Measurements from ENCODE around the gene NXPE3.

DNA sequence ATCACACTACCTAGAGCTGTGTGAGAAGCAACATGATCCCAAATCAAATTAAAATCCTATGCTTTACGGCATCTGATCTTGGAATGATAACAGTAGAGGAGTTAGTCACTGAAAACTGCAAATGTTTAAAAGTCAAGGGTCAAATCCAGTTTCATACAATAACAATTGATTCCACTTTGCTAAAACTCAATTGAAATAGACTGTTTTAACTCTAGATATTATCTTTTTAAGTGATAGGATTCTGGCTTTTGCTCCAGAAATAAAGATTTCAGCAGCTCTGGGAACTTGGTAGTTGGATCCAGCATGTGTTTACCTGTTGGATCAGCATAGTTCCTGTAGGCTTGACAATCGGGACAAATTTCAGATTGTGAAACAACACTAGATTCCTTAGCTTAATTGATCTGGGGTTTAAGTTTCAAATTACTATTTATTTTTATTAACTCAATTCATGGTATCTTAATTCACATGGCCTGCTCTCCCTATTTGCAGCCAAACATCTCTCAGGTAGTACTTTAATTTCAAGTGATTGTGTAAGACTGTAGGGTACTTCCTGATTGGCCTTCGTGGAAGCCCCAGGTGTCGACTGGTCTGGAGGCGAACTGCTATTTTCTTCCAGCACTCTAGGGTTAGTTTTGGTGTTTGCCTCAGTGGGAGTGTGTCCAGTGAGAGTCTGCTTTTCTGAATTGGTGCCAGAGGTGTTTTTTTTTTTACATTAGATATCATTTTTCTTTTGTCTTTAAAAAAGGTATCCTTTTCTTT lies 86.9 kb downstream of the NXPE3 start:
- TF ChIP-seq, protein P1, sequence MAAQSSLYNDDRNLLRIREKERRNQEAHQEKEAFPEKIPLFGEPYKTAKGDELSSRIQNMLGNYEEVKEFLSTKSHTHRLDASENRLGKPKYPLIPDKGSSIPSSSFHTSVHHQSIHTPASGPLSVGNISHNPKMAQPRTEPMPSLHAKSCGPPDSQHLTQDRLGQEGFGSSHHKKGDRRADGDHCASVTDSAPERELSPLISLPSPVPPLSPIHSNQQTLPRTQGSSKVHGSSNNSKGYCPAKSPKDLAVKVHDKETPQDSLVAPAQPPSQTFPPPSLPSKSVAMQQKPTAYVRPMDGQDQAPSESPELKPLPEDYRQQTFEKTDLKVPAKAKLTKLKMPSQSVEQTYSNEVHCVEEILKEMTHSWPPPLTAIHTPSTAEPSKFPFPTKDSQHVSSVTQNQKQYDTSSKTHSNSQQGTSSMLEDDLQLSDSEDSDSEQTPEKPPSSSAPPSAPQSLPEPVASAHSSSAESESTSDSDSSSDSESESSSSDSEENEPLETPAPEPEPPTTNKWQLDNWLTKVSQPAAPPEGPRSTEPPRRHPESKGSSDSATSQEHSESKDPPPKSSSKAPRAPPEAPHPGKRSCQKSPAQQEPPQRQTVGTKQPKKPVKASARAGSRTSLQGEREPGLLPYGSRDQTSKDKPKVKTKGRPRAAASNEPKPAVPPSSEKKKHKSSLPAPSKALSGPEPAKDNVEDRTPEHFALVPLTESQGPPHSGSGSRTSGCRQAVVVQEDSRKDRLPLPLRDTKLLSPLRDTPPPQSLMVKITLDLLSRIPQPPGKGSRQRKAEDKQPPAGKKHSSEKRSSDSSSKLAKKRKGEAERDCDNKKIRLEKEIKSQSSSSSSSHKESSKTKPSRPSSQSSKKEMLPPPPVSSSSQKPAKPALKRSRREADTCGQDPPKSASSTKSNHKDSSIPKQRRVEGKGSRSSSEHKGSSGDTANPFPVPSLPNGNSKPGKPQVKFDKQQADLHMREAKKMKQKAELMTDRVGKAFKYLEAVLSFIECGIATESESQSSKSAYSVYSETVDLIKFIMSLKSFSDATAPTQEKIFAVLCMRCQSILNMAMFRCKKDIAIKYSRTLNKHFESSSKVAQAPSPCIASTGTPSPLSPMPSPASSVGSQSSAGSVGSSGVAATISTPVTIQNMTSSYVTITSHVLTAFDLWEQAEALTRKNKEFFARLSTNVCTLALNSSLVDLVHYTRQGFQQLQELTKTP (IDR thresholded peaks at IDR 0.05; ENCODE audit: low read depth in 1 of 2, partially characterized antibody in 2 of 2) = no peak
- TF ChIP-seq NFYB (IDR thresholded peaks at IDR 0.05; ENCODE audit: extremely low read depth, insufficient read length) (no peak), TCF7 (IDR thresholded peaks at IDR 0.05; ENCODE audit: borderline replicate concordance) (no peak), CEBPB (tag; IDR thresholded peaks at IDR 0.05) (peak; percentile 46), TAF1 (IDR thresholded peaks at IDR 0.05; ENCODE audit: control insufficient read depth, extremely low read depth, insufficient read depth, low read length, severe bottlenecking) (no peak), POLR2AphosphoS5 (IDR thresholded peaks at IDR 0.05; ENCODE audit: control insufficient read depth, insufficient read depth, low read depth, low read length) (no peak)
- TF ChIP-seq, protein P2, sequence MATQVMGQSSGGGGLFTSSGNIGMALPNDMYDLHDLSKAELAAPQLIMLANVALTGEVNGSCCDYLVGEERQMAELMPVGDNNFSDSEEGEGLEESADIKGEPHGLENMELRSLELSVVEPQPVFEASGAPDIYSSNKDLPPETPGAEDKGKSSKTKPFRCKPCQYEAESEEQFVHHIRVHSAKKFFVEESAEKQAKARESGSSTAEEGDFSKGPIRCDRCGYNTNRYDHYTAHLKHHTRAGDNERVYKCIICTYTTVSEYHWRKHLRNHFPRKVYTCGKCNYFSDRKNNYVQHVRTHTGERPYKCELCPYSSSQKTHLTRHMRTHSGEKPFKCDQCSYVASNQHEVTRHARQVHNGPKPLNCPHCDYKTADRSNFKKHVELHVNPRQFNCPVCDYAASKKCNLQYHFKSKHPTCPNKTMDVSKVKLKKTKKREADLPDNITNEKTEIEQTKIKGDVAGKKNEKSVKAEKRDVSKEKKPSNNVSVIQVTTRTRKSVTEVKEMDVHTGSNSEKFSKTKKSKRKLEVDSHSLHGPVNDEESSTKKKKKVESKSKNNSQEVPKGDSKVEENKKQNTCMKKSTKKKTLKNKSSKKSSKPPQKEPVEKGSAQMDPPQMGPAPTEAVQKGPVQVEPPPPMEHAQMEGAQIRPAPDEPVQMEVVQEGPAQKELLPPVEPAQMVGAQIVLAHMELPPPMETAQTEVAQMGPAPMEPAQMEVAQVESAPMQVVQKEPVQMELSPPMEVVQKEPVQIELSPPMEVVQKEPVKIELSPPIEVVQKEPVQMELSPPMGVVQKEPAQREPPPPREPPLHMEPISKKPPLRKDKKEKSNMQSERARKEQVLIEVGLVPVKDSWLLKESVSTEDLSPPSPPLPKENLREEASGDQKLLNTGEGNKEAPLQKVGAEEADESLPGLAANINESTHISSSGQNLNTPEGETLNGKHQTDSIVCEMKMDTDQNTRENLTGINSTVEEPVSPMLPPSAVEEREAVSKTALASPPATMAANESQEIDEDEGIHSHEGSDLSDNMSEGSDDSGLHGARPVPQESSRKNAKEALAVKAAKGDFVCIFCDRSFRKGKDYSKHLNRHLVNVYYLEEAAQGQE (IDR thresholded peaks at IDR 0.05; ENCODE audit: borderline replicate concordance) = no peak
- TF ChIP-seq, protein P2 (CRISPR knock-in tag; IDR thresholded peaks at IDR 0.05; ENCODE audit: low read depth) = no peak
- TF ChIP-seq, protein P3, sequence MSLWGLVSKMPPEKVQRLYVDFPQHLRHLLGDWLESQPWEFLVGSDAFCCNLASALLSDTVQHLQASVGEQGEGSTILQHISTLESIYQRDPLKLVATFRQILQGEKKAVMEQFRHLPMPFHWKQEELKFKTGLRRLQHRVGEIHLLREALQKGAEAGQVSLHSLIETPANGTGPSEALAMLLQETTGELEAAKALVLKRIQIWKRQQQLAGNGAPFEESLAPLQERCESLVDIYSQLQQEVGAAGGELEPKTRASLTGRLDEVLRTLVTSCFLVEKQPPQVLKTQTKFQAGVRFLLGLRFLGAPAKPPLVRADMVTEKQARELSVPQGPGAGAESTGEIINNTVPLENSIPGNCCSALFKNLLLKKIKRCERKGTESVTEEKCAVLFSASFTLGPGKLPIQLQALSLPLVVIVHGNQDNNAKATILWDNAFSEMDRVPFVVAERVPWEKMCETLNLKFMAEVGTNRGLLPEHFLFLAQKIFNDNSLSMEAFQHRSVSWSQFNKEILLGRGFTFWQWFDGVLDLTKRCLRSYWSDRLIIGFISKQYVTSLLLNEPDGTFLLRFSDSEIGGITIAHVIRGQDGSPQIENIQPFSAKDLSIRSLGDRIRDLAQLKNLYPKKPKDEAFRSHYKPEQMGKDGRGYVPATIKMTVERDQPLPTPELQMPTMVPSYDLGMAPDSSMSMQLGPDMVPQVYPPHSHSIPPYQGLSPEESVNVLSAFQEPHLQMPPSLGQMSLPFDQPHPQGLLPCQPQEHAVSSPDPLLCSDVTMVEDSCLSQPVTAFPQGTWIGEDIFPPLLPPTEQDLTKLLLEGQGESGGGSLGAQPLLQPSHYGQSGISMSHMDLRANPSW (CRISPR knock-in tag; IDR thresholded peaks at IDR 0.05) = no peak
- TF ChIP-seq, protein P4, sequence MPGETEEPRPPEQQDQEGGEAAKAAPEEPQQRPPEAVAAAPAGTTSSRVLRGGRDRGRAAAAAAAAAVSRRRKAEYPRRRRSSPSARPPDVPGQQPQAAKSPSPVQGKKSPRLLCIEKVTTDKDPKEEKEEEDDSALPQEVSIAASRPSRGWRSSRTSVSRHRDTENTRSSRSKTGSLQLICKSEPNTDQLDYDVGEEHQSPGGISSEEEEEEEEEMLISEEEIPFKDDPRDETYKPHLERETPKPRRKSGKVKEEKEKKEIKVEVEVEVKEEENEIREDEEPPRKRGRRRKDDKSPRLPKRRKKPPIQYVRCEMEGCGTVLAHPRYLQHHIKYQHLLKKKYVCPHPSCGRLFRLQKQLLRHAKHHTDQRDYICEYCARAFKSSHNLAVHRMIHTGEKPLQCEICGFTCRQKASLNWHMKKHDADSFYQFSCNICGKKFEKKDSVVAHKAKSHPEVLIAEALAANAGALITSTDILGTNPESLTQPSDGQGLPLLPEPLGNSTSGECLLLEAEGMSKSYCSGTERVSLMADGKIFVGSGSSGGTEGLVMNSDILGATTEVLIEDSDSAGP (CRISPR knock-in tag; IDR thresholded peaks at IDR 0.05) = no peak

Measured in K562 (cell line).